ENCODE results near the gene CSRNP2. TPM values are rescaled to one million over a fixed set of nuclear protein-coding genes. Genes with fewer than 3 reads are reported as not detected.

The CSRNP2 gene
- total and polyA plus RNA-seq, 2 of the 13 experiments (the other 11 are each of a cell fraction or from before 2014, with no cell fraction given): 4.8 to 7.3 TPM

- H3K4me1 ChIP-seq (ENCODE audit: insufficient read depth, low read length): peaks cover 21% of the 10 kb centered on the region
- ChIA-PET CTCF (ENCODE audit: low intra/inter-chr PET ratio, low total read pairs) (no interaction called here), POLR2A (interaction anchor here (1.4 to 2.1 kb wide), 2 partner anchors 10 to 16 kb away, joined by 4 to 5 read pairs; no protein-coding TSS in a partner anchor)
- in situ Hi-C loops (cut with HindIII; ENCODE audit: extremely low pct_ligation_motif_present, low pct_unique_long_range_greater_than_20kb): no loop called here
- H3K4me3 ChIP-seq (replicated peaks in 1 of 3; ENCODE audit: insufficient read depth in 1 of 3, low read depth in 2 of 3, low read length in 3 of 3): no peak overlapping the region
- no peaks in the 10 kb centered on the region for H3K9me3 ChIP-seq (ENCODE audit: low read length)
- no peaks in the 10 kb centered on the region; a peak in 1 of 5 replicates for H3K36me3 ChIP-seq (replicated peaks in 1 of 2; ENCODE audit: control insufficient read depth in 1 of 2, insufficient read depth in 2 of 2, low read length in 2 of 2)
- no peak overlapping the region for H3K4me2 ChIP-seq (ENCODE audit: low read depth, low read length)
- H2AFZ ChIP-seq (ENCODE audit: low read length): no peak overlapping the region
- TSS peak; percentile 23 for BruUV-seq (replicated peaks)
- no peak for ATAC-seq
- no peaks in the 10 kb centered on the region; a peak in 1 of 5 replicates for H3K27me3 ChIP-seq (ENCODE audit: control insufficient read depth in 1 of 2, insufficient read depth in 2 of 2, low read length in 2 of 2)
- H3K27ac ChIP-seq (ENCODE audit: extremely low read length, insufficient read depth, low read length): no peak overlapping the region
- H4K20me1 ChIP-seq (ENCODE audit: insufficient read depth, low read length): no peaks in the 10 kb centered on the region
- H3K79me2 ChIP-seq (ENCODE audit: insufficient read depth, low read length): peaks cover 15% of the 10 kb centered on the region
- no peak for DNase-seq (ENCODE audit: low spot score)
- FAIRE-seq: no peak
- TF ChIP-seq MLX (CRISPR knock-in tag; IDR thresholded peaks at IDR 0.05) (no peak), BCLAF1 (IDR thresholded peaks at IDR 0.05) (no peak), TIGD3 (CRISPR knock-in tag; IDR thresholded peaks at IDR 0.05; ENCODE audit: borderline replicate concordance) (no peak), NCOA5 (CRISPR knock-in tag; IDR thresholded peaks at IDR 0.05) (no peak), ZSCAN31 (CRISPR knock-in tag; IDR thresholded peaks at IDR 0.05; ENCODE audit: low read depth) (no peak), PRPF4 (IDR thresholded peaks at IDR 0.05; ENCODE audit: low read depth, low read length, poor library complexity, severe bottlenecking) (no peak), ZNF678 (CRISPR knock-in tag; IDR thresholded peaks at IDR 0.05) (no peak), ZNF607 (CRISPR knock-in tag; IDR thresholded peaks at IDR 0.05; ENCODE audit: borderline replicate concordance) (no peak), RELA (CRISPR knock-in tag; IDR thresholded peaks at IDR 0.05) (no peak), ATM (IDR thresholded peaks at IDR 0.05; ENCODE audit: borderline replicate concordance) (no peak), ZNF44 (CRISPR knock-in tag; IDR thresholded peaks at IDR 0.05) (no peak), CEBPZ (IDR thresholded peaks at IDR 0.05; ENCODE audit: low read length) (no peak)
- H3K9ac ChIP-seq (ENCODE audit: insufficient read depth, low read depth, low read length): no peak overlapping the region
- WGBS (ENCODE audit: low lambda C conversion rate): 92% methylated on average over 4 of the region's 4 CpGs
- intact Hi-C loops (cut with micrococcal nuclease; ENCODE audit: unreplicated experiment): no loop called here
These were observed 3.3 kb downstream of the CSRNP2 start for GRCh38 chr12:51080136-51080535.

Data from HepG2 (cell line).